Esophagus muscularis mucosa (tissue), 4 donors: ENCODE measurements around the gene PIM2. TPM values are rescaled to one million over a fixed set of nuclear protein-coding genes. Genes with fewer than 3 reads are reported as not detected.

Experiments used
- DNase-seq: peaks from one replicate; pipeline ENCODE4 v3.0.0-alpha.2; 2017; ENCODE audit errors: extremely low spot score
- H3K27ac ChIP-seq, 4 donors: fragments of 200-600 bp; sonication (generic); replicated peaks in 1 of 4; 1 replicate in 3 of 4; 2 replicates in 1 of 4; pipeline ENCODE4 v1.5.1; 2016 to 2019; ENCODE audit warnings: mild to moderate bottlenecking in 1 of 4
- H3K27me3 ChIP-seq, 4 donors: fragments of 200-600 bp; sonication (generic); one replicate each; pipeline versions ENCODE4 v1.5.1 to v1.6.0; 2016 to 2019
- H3K36me3 ChIP-seq, 4 donors: fragments of 200-600 bp; sonication (generic); one replicate each; pipeline ENCODE4 v1.5.1; 2016 to 2019
- H3K4me1 ChIP-seq, 4 donors: fragments of 200-600 bp; sonication (generic); one replicate each; pipeline ENCODE4 v1.5.1; 2016 to 2019
- H3K4me3 ChIP-seq, 4 donors: fragments of 200-600 bp; sonication (generic); 1 replicate in 2 of 4; 2 replicates in 2 of 4; pipeline ENCODE4 v1.5.1; 2016 to 2019; ENCODE audit warnings: mild to moderate bottlenecking in 4 of 4, moderate library complexity in 1 of 4
- H3K9me3 ChIP-seq, 4 donors: fragments of 200-600 bp; sonication (generic); 1 replicate in 3 of 4; 2 replicates in 1 of 4; pipeline ENCODE4 v1.5.1; 2016 to 2019
- EP300 ChIP-seq: sonication (generic); formaldehyde crosslinking; IDR thresholded peaks from one replicate; pipeline ENCODE4 v1.6.1; 2017; ENCODE audit warnings: antibody characterized with exemption
- POLR2A ChIP-seq: fragments of 450-650 bp; IDR thresholded peaks from one replicate; pipeline ENCODE4 v1.6.1; 2017; ENCODE audit warnings: antibody characterized with exemption, moderate library complexity, mild to moderate bottlenecking, low read depth
- POLR2AphosphoS5 ChIP-seq, 2 donors: sonication (generic); formaldehyde crosslinking; IDR thresholded peaks; one replicate each; pipeline ENCODE4 v1.6.1; 2017; ENCODE audit warnings: antibody characterized with exemption in 2 of 2
- WGBS: methylation state at CpG from one replicate; pipeline ENCODE4 v1.1.5; 2018; 5-methylcytosine and 5-hydroxymethylcytosine counted together
- intact Hi-C: fragments of 100-400 bp; cut with DNase I; formaldehyde crosslinking; loops from one replicate; pipeline ENCODE4 v1.15.1; 2023
- total RNA-seq, 4 donors: library from RNA; depleted of rRNA; stranded (reverse); fragments of >200 nt; gene quantifications; one replicate each; pipeline versions ENCODE4 v1.1.0 to v1.2.1, GENCODE V29; 2016
- TF ChIP-seq, protein P1 (sequence below), 3 experiments: fragments of 200-600 bp in 2 of 3; fragments of 450-650 bp in 1 of 3; sonication (generic) in 2 of 3; IDR thresholded peaks; one replicate each; pipeline ENCODE4 v1.5.1; 2017 to 2019; ENCODE audit warnings: antibody characterized with exemption in 3 of 3, mild to moderate bottlenecking in 2 of 3, moderate library complexity in 1 of 3

PIM2 gene
- total RNA-seq, 4 donors from 2014 or later = 3.3 to 11.4 (median 7.3) TPM

- no peak overlapping the region for H3K4me3 ChIP-seq
- no peak for DNase-seq
- no peaks in the 10 kb centered on the region for H3K9me3 ChIP-seq
- TF ChIP-seq POLR2A = no peak
- TF ChIP-seq, protein P1, sequence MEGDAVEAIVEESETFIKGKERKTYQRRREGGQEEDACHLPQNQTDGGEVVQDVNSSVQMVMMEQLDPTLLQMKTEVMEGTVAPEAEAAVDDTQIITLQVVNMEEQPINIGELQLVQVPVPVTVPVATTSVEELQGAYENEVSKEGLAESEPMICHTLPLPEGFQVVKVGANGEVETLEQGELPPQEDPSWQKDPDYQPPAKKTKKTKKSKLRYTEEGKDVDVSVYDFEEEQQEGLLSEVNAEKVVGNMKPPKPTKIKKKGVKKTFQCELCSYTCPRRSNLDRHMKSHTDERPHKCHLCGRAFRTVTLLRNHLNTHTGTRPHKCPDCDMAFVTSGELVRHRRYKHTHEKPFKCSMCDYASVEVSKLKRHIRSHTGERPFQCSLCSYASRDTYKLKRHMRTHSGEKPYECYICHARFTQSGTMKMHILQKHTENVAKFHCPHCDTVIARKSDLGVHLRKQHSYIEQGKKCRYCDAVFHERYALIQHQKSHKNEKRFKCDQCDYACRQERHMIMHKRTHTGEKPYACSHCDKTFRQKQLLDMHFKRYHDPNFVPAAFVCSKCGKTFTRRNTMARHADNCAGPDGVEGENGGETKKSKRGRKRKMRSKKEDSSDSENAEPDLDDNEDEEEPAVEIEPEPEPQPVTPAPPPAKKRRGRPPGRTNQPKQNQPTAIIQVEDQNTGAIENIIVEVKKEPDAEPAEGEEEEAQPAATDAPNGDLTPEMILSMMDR (IDR thresholded peaks at IDR 0.05) = no peak
- TF ChIP-seq EP300 = no peak
- TF ChIP-seq POLR2AphosphoS5 (IDR thresholded peaks at IDR 0.05) = no peak
- 85% methylated on average over 7 of the region's 8 CpGs for WGBS
- peaks cover 0 to 69% (median 61%) of the 10 kb centered on the region in 4 donors for H3K36me3 ChIP-seq
- peaks cover 3 to 7% (median 6%) of the 10 kb centered on the region in 4 donors for H3K4me1 ChIP-seq
- no peaks in the 10 kb centered on the region for H3K27me3 ChIP-seq
- H3K27ac ChIP-seq = no peak overlapping the region
- intact Hi-C loops = no loop called here
Observed at GRCh38 chrX:48904180-48904579, 14.6 kb downstream of the PIM2 start.

DNA sequence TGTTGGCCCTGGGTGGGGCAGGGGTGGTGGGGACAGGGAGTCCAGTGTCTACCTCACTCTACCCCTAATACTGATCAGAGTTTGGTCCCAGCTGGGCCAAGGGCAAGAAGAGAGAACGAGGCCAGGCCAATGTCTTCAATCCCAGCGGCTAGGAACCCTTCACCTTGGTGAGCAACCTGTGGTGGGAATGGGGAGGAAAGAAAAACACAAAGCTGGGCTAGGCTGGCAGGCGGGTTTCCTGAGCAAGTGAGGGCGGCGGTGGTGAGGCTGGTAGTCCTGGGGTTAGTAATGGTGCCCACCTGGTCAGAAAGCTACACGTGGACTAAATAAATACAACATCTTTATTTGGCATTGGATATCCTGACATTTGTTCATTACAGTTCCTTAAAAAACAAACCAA is 15.5 kb downstream of the PIM2 start:
- intact Hi-C loops = no loop called here
- Histone ChIP-seq H3K9me3 (no peaks in the 10 kb centered on the region), H3K4me3 (no peak overlapping the region), H3K27ac (no peak overlapping the region), H3K27me3 (no peaks in the 10 kb centered on the region), H3K4me1 (peaks cover 3 to 16% (median 14%) of the 10 kb centered on the region in 4 donors), H3K36me3 (peaks cover 0 to 64% (median 61%) of the 10 kb centered on the region in 4 donors)
- 88% methylated on average over 6 of the region's 6 CpGs for WGBS
- DNase-seq = no peak
- TF ChIP-seq POLR2A = no peak
- TF ChIP-seq POLR2AphosphoS5 (IDR thresholded peaks at IDR 0.05) = no peak
- TF ChIP-seq, protein P1 (IDR thresholded peaks at IDR 0.05) = no peak
- no peak for TF ChIP-seq EP300

- no peak for TF ChIP-seq POLR2A
- no peak for TF ChIP-seq POLR2AphosphoS5 (IDR thresholded peaks at IDR 0.05)
- no peak for TF ChIP-seq EP300
- TF ChIP-seq, protein P1 (IDR thresholded peaks at IDR 0.05) = no peak
- no peak overlapping the region for H3K27ac ChIP-seq
- peaks cover 3 to 16% (median 15%) of the 10 kb centered on the region in 4 donors for H3K4me1 ChIP-seq
- no peak for DNase-seq
- no peaks in the 10 kb centered on the region for H3K27me3 ChIP-seq
- intact Hi-C loops = no loop called here
- no peaks in the 10 kb centered on the region for H3K9me3 ChIP-seq
- 84% methylated on average over 7 of the region's 14 CpGs for WGBS
- H3K36me3 ChIP-seq = peaks cover 0 to 64% (median 60%) of the 10 kb centered on the region in 4 donors
- no peak overlapping the region for H3K4me3 ChIP-seq
Observed at GRCh38 chrX:48902776-48903175, 16.0 kb downstream of the PIM2 start.

DNA sequence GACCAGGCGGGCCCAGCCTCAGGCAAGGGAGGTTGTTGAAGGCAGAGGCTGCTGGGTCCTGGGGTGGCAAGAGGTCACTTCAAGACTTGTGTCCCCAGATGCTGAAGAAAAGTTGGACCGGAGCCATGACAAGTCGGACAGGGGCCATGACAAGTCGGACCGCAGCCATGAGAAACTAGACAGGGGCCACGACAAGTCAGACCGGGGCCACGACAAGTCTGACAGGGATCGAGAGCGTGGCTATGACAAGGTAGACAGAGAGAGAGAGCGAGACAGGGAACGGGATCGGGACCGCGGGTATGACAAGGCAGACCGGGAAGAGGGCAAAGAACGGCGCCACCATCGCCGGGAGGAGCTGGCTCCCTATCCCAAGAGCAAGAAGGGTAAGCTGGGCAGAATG is 16.7 kb downstream of the PIM2 start:
- 90% methylated on average over 20 of the region's 20 CpGs for WGBS
- peaks cover 3 to 16% (median 15%) of the 10 kb centered on the region in 4 donors for H3K4me1 ChIP-seq
- intact Hi-C loops = no loop called here
- H3K9me3 ChIP-seq = no peaks in the 10 kb centered on the region
- H3K36me3 ChIP-seq = peaks cover 0 to 64% (median 60%) of the 10 kb centered on the region in 4 donors
- no peaks in the 10 kb centered on the region for H3K27me3 ChIP-seq
- TF ChIP-seq, protein P1 (IDR thresholded peaks at IDR 0.05) = no peak
- TF ChIP-seq POLR2A = no peak
- TF ChIP-seq POLR2AphosphoS5 (IDR thresholded peaks at IDR 0.05) = no peak
- TF ChIP-seq EP300 = no peak
- no peak for DNase-seq
- no peak overlapping the region for H3K4me3 ChIP-seq
- H3K27ac ChIP-seq = no peak overlapping the region

DNA sequence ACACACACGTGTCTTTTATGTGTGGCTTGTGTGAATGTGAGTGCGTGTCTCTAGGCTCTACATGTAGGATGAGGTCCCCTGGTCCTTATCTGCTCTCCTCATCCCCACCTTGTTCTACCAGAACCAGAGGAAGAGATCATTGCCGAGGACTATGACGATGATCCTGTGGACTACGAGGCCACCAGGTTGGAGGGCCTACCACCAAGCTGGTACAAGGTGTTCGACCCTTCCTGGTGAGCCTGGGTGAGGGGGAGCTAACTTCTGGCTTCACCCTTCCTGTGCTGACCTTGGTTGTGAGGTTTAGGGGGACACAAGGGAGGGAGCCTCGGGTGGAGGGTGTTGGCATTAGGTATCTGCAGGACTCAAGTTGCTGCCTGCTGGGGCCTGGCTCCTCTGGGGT is 17.8 kb downstream of the PIM2 start:
- H3K4me3 ChIP-seq = no peak overlapping the region
- no peaks in the 10 kb centered on the region for H3K27me3 ChIP-seq
- 75% methylated on average over 7 of the region's 7 CpGs for WGBS
- intact Hi-C loops = no loop called here
- H3K27ac ChIP-seq = no peak overlapping the region
- no peaks in the 10 kb centered on the region for H3K9me3 ChIP-seq
- H3K36me3 ChIP-seq = peaks cover 0 to 60% (median 52%) of the 10 kb centered on the region in 4 donors
- no peak for DNase-seq
- H3K4me1 ChIP-seq = peaks cover 9 to 25% (median 23%) of the 10 kb centered on the region in 4 donors
- TF ChIP-seq POLR2AphosphoS5 (IDR thresholded peaks at IDR 0.05) (no peak), EP300 (no peak)
- TF ChIP-seq, protein P1 (IDR thresholded peaks at IDR 0.05) = no peak
